Measurements from ENCODE around the gene KRTAP2-4.
"Not testable (repeated sequence)": the region's sequence is repeated elsewhere in the genome, so short reads cannot be mapped to it uniquely, and the experiment has no call there.

- TF ChIP-seq, protein P1, sequence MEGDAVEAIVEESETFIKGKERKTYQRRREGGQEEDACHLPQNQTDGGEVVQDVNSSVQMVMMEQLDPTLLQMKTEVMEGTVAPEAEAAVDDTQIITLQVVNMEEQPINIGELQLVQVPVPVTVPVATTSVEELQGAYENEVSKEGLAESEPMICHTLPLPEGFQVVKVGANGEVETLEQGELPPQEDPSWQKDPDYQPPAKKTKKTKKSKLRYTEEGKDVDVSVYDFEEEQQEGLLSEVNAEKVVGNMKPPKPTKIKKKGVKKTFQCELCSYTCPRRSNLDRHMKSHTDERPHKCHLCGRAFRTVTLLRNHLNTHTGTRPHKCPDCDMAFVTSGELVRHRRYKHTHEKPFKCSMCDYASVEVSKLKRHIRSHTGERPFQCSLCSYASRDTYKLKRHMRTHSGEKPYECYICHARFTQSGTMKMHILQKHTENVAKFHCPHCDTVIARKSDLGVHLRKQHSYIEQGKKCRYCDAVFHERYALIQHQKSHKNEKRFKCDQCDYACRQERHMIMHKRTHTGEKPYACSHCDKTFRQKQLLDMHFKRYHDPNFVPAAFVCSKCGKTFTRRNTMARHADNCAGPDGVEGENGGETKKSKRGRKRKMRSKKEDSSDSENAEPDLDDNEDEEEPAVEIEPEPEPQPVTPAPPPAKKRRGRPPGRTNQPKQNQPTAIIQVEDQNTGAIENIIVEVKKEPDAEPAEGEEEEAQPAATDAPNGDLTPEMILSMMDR (IDR thresholded peaks at IDR 0.05) = not testable (repeated sequence)
- TF ChIP-seq POLR2A (IDR thresholded peaks at IDR 0.05) = not testable (repeated sequence)
These were observed 10.5 kb downstream of the KRTAP2-4 start, which contains the start of gene KRTAP2-2 for GRCh38 chr17:41055130-41055529.
